SK-N-MC (cell line): Measurements from ENCODE around the gene OR2G6.
"Not testable (repeated sequence)": the region's sequence is repeated elsewhere in the genome, so short reads cannot be mapped to it uniquely, and the experiment has no call there.

Source experiments
- DNase-seq: peaks from one replicate; pipeline ENCODE4 v3.0.0-alpha.2; 2011; ENCODE audit warnings: low read depth, low spot score
- H3K27ac ChIP-seq: fragments of 200-600 bp; sonication (generic); 2 replicates; pipeline ENCODE4 v1.5.1; 2016; ENCODE audit warnings: mixed run types
- H3K36me3 ChIP-seq: fragments of 200-600 bp; sonication (generic); 2 replicates; pipeline ENCODE4 v1.6.1; 2017; ENCODE audit warnings: antibody characterized with exemption, low read length, mixed read lengths; ENCODE audit not compliant: insufficient read depth
- H3K4me3 ChIP-seq: fragments of 200-600 bp; sonication (generic); 2 replicates; pipeline ENCODE4 v1.5.1; 2016
- H3K9ac ChIP-seq: fragments of 200-600 bp; sonication (generic); 2 replicates; pipeline ENCODE4 v1.8.0; 2017; ENCODE audit warnings: mixed run types, mixed read lengths; ENCODE audit not compliant: insufficient read length
- H3K9me3 ChIP-seq: fragments of 200-600 bp; sonication (generic); 2 replicates; pipeline ENCODE4 v1.6.1; 2017; ENCODE audit warnings: low read depth, mild to moderate bottlenecking, antibody characterized with exemption, low read length, moderate library complexity, mixed read lengths
- EZH2 ChIP-seq: fragments of 200-600 bp; sonication (generic); IDR thresholded peaks from one replicate; pipeline ENCODE4 v1.6.1; 2017; ENCODE audit warnings: antibody characterized with exemption
- FOXP2 ChIP-seq: optimal IDR thresholded peaks from 2 replicates; pipeline ENCODE3; 2011; ENCODE audit warnings: mild to moderate bottlenecking, moderate library complexity; ENCODE audit not compliant: insufficient read depth; ENCODE audit errors: extremely low read length, control extremely low read depth
- POLR2AphosphoS5 ChIP-seq: IDR thresholded peaks from 2 replicates; pipeline ENCODE4 v1.6.1; 2012; ENCODE audit warnings: mild to moderate bottlenecking, low read depth, low read length, borderline replicate concordance

The OR2G6 gene

GRCh38 chr1:248507773-248508172 is at the start of gene OR2G6:
OR2G6 (plus strand) TSS chr1:248508073; CDS start chr1:248521647, 13,574 bp downstream.
- not testable (repeated sequence) for H3K9ac ChIP-seq, DNase-seq, H3K36me3 ChIP-seq, H3K27ac ChIP-seq, H3K9me3 ChIP-seq, H3K4me3 ChIP-seq

DNA sequence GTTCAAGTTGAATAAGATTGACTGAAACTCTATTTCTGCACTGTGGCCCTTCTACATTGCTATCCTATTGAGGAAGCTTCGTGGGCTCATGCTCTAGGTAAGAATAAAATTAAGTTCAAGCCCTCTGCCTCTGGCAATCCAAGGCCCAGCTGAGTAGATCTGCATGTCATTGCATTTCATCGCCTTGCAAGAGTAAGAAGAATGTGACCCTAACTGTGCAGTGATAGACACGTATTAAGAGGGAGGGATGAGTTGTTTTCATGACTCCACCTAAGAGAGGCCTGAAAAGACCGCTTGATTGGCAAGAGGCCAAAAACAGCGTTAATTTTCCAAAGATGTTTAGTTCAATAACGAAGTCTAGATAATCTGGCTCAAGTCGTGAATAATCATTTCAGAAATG is 48.8 kb upstream of the OR2G6 start:
- H3K9me3 ChIP-seq, H3K27ac ChIP-seq, H3K4me3 ChIP-seq, H3K36me3 ChIP-seq, H3K9ac ChIP-seq, DNase-seq: not testable (repeated sequence)

GRCh38 chr1:248471154-248471553 is 36.7 kb upstream of the OR2G6 start:
- TF ChIP-seq EZH2 = no peak
- no peak for TF ChIP-seq FOXP2
- no peak for TF ChIP-seq POLR2AphosphoS5
- Histone ChIP-seq H3K27ac (no peak overlapping the region), H3K4me3 (no peak overlapping the region), H3K9me3 (no peaks in the 10 kb centered on the region), H3K36me3 (no peaks in the 10 kb centered on the region), H3K9ac (no peak overlapping the region)
- no peak for DNase-seq

DNA sequence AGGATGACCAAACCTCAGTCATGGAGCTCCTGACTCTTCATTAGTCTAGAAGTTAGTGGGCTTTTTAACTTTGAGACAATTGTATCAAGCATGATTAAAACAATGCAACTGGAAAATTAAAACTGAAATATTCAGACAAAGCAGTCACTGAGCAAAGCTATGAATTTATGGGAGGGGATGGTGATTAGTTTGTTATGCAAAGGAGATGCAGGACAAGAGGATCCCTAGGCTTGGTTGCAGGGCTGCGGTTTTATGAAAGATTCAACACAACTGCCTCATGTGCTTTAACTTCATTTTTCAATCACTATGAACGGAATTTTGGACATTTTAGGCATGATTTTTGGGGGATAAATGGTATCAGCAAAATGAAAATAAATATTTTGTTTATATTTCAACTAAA is 35.8 kb upstream of the OR2G6 start:
- not testable (repeated sequence) for H3K27ac ChIP-seq, H3K9me3 ChIP-seq, H3K36me3 ChIP-seq, DNase-seq, H3K9ac ChIP-seq, H3K4me3 ChIP-seq

GRCh38 chr1:248473051-248473450 is 34.8 kb upstream of the OR2G6 start, which contains the start of gene OR2T3:
OR2T3 (plus strand) TSS chr1:248473351; CDS start chr1:248473351, 0 bp downstream.
- H3K4me3 ChIP-seq, H3K9me3 ChIP-seq, H3K9ac ChIP-seq, H3K36me3 ChIP-seq, H3K27ac ChIP-seq, DNase-seq: not testable (repeated sequence)

DNA sequence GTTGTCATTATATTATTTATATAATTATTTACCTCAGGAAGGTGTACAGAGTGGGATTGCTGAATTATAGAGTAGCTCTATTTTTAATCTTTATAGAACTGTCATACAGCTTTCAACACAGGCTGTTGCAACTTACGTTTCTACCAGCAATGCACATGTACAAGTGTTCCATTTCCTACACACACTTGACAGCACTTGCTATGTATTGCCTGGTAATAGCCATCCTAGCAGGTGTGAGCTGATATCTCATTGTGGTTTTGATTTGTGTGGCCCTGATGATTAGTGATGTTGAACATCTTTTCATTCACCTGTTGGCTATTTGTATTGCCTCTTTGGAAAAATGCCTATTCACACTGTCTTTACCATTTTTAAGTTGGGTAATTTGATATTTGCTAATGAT is 32.2 kb upstream of the OR2G6 start:
- not testable (repeated sequence) for H3K9me3 ChIP-seq, H3K36me3 ChIP-seq, H3K9ac ChIP-seq, DNase-seq, H3K4me3 ChIP-seq, H3K27ac ChIP-seq

- not testable (repeated sequence) for H3K9ac ChIP-seq, H3K9me3 ChIP-seq, H3K36me3 ChIP-seq, DNase-seq, H3K27ac ChIP-seq, H3K4me3 ChIP-seq
These were observed 25.9 kb upstream of the OR2G6 start for GRCh38 chr1:248481686-248482579.

GRCh38 chr1:248488289-248488688 is 19.6 kb upstream of the OR2G6 start, which contains the start of gene OR2T5:
OR2T5 (plus strand) TSS chr1:248488589; CDS start chr1:248488589, 0 bp downstream.
- not testable (repeated sequence) for H3K27ac ChIP-seq, H3K9ac ChIP-seq, DNase-seq, H3K9me3 ChIP-seq, H3K4me3 ChIP-seq, H3K36me3 ChIP-seq

GRCh38 chr1:248496661-248497060 is 11.2 kb upstream of the OR2G6 start:
- H3K36me3 ChIP-seq, H3K9ac ChIP-seq, H3K27ac ChIP-seq, H3K9me3 ChIP-seq, DNase-seq, H3K4me3 ChIP-seq: not testable (repeated sequence)

GRCh38 chr1:248500305-248501035 is 7.4 kb upstream of the OR2G6 start:
- H3K36me3 ChIP-seq, DNase-seq, H3K4me3 ChIP-seq, H3K9ac ChIP-seq, H3K27ac ChIP-seq, H3K9me3 ChIP-seq: not testable (repeated sequence)

DNA sequence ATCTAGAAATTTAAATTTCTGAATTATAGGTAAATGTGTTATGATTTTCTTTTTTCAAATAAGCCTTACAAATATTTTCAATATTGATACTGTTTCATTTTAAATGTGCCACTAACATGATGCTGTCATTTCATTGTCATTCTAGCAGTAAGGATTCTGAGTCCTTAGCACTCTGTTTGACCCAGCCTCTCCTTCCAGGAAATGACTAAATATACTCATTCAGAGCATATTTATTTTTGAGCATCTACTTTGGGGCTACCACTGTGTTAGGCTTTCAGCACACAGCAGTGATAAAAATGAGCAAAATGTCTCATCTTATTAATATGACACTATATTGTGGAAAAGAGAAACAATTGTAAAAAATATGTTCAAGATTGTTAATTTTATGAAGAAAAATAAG is 2.3 kb downstream of the OR2G6 start:
- not testable (repeated sequence) for H3K9me3 ChIP-seq, H3K4me3 ChIP-seq, DNase-seq, H3K27ac ChIP-seq, H3K36me3 ChIP-seq, H3K9ac ChIP-seq
